NCI-H2171 treated with DMSO at 0.1 percent for 48 hours (cell line): ENCODE results near the gene SLC5A2.
"Not testable (repeated sequence)": the region's sequence is repeated elsewhere in the genome, so short reads cannot be mapped to it uniquely, and the experiment has no call there.

Source experiments
- DNase-seq: peaks from one replicate; lab custom pipeline; 2025; lab: John Stamatoyannopoulos, UW

The SLC5A2 gene

GRCh38 chr16:31529108-31529936 is 46.4 kb downstream of the SLC5A2 start:
- DNase-seq = no peak

GRCh38 chr16:31529937-31530312 is 47.0 kb downstream of the SLC5A2 start:
- no peak for DNase-seq

GRCh38 chr16:31530405-31530804 is 47.5 kb downstream of the SLC5A2 start:
- no peak for DNase-seq

GRCh38 chr16:31531096-31531495 is 48.2 kb downstream of the SLC5A2 start:
- no peak for DNase-seq

GRCh38 chr16:31532120-31532519 is 49.2 kb downstream of the SLC5A2 start:
- no peak for DNase-seq

- DNase-seq = no peak
Measured at GRCh38 chr16:31532896-31533295, 50.0 kb downstream of the SLC5A2 start.

- no peak for DNase-seq
Measured at GRCh38 chr16:31535737-31536136, 52.8 kb downstream of the SLC5A2 start.

GRCh38 chr16:31536804-31537361 is 54.0 kb downstream of the SLC5A2 start:
- DNase-seq = no peak

GRCh38 chr16:31537362-31538242 is 54.7 kb downstream of the SLC5A2 start:
- DNase-seq = no peak

- not testable (repeated sequence) for DNase-seq
Measured at GRCh38 chr16:31538243-31538598, 55.3 kb downstream of the SLC5A2 start.

- not testable (repeated sequence) for DNase-seq
Measured at GRCh38 chr16:31539762-31540161, 56.8 kb downstream of the SLC5A2 start.
